ENCODE measurements around the gene SMARCC2.

SMARCC2 gene

GRCh38 chr12:56128670-56129205, 60.5 kb downstream of the SMARCC2 start:
- TF ChIP-seq TEAD4 (IDR thresholded peaks at IDR 0.05) (no peak), RAD21 (IDR thresholded peaks at IDR 0.05; ENCODE audit: low read depth) (no peak), NFIC (IDR thresholded peaks at IDR 0.05) (peak; percentile 5; the same call in 1 of the 2 replicates), REST (IDR thresholded peaks at IDR 0.05; ENCODE audit: low read depth) (no peak), TCF12 (IDR thresholded peaks at IDR 0.05; ENCODE audit: low read depth) (no peak), TAF1 (IDR thresholded peaks at IDR 0.05; ENCODE audit: low read depth) (no peak)

GRCh38 chr12:56127888-56128669, 61.2 kb downstream of the SMARCC2 start, which contains the start of gene ESYT1:
TSS of gene ESYT1 (plus strand) at chr12:56128267. CDS start at chr12:56128320, 53 bp downstream.
- TF ChIP-seq TCF12 (IDR thresholded peaks at IDR 0.05; ENCODE audit: low read depth): peak; percentile 51; the same call in 1 of the 2 replicates
- peak; percentile 75 for TF ChIP-seq USF1 (IDR thresholded peaks at IDR 0.05)
- peak; percentile 72 for TF ChIP-seq TAF1 (IDR thresholded peaks at IDR 0.05; ENCODE audit: low read depth)
- TF ChIP-seq REST (IDR thresholded peaks at IDR 0.05; ENCODE audit: low read depth): no peak
- TF ChIP-seq EP300 (IDR thresholded peaks at IDR 0.05; ENCODE audit: borderline replicate concordance): no peak; the same call in 1 of the 2 replicates
- TF ChIP-seq YY1 (IDR thresholded peaks at IDR 0.05; ENCODE audit: low read depth): no peak
- TF ChIP-seq ZBTB7A (IDR thresholded peaks at IDR 0.05; ENCODE audit: low read depth): peak; percentile 76; the same call in 1 of the 2 replicates
- TF ChIP-seq NFIC (IDR thresholded peaks at IDR 0.05): no peak
- peak; percentile 72; the same call in 1 of the 2 replicates for TF ChIP-seq CREB1 (IDR thresholded peaks at IDR 0.05; ENCODE audit: low read depth)
- TF ChIP-seq, protein P1, sequence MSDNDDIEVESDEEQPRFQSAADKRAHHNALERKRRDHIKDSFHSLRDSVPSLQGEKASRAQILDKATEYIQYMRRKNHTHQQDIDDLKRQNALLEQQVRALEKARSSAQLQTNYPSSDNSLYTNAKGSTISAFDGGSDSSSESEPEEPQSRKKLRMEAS (IDR thresholded peaks at IDR 0.05): peak; percentile 79
- peak; percentile 63; the same call in 1 of the 2 replicates for TF ChIP-seq TEAD4 (IDR thresholded peaks at IDR 0.05)

GRCh38 chr12:56127485-56127887, 61.8 kb downstream of the SMARCC2 start:
- no peak for TF ChIP-seq TCF12 (IDR thresholded peaks at IDR 0.05; ENCODE audit: low read depth)
- TF ChIP-seq ZBTB7A (IDR thresholded peaks at IDR 0.05; ENCODE audit: low read depth): no peak
- TF ChIP-seq NFIC (IDR thresholded peaks at IDR 0.05): peak; percentile 30; the same call in 1 of the 2 replicates

DNA sequence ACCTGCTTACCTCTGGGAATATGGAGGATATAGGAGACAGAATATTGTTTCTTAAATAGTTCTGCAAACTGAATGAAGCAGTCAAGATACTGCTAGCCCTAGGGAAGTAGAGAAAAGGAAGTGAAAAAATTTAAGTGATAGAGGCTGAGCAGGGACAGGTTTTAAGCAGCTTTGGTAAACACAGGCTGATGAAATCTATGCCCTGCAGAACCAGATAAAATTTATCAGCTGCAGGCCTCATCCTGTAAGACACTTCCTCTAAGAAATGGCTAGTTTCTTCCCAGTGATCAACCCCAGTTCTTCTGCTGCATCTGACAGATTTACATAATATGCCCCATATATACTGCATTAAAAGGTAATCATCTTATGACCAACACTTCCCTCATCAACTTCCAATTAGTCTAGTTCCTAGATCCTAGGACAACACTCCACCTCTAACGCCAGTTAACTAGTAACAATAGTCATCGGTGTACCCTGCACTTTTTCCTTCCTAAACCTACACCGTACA, 62.5 kb downstream of the SMARCC2 start:
- TF ChIP-seq, protein P1 (IDR thresholded peaks at IDR 0.05): no peak
- TF ChIP-seq NFIC (IDR thresholded peaks at IDR 0.05) (no peak), FOXM1 (IDR thresholded peaks at IDR 0.05; ENCODE audit: borderline replicate concordance, low read depth) (no peak), TCF12 (IDR thresholded peaks at IDR 0.05; ENCODE audit: low read depth) (no peak), TAF1 (IDR thresholded peaks at IDR 0.05; ENCODE audit: low read depth) (no peak), REST (IDR thresholded peaks at IDR 0.05; ENCODE audit: low read depth) (no peak), ZBTB7A (IDR thresholded peaks at IDR 0.05; ENCODE audit: low read depth) (no peak), TEAD4 (IDR thresholded peaks at IDR 0.05) (no peak), RAD21 (IDR thresholded peaks at IDR 0.05; ENCODE audit: low read depth) (no peak), EP300 (IDR thresholded peaks at IDR 0.05; ENCODE audit: borderline replicate concordance) (no peak), CREB1 (IDR thresholded peaks at IDR 0.05; ENCODE audit: low read depth) (no peak), CEBPB (IDR thresholded peaks at IDR 0.05) (no peak), YY1 (IDR thresholded peaks at IDR 0.05; ENCODE audit: low read depth) (no peak), EGR1 (IDR thresholded peaks at IDR 0.05) (no peak), USF1 (IDR thresholded peaks at IDR 0.05) (no peak)
